Stimulated activated CD4-positive, alpha-beta T cell treated with anti-CD3 and anti-CD28 coated beads, Interleukin-4, amount 100 ng/mL, for 24 hours (primary cell): ENCODE measurements around the gene ALDH7A1.
A peak's percentile ranks its signal among the peaks of the same experiment; 100 is the strongest.
"Not testable (repeated sequence)": the region's sequence is repeated elsewhere in the genome, so short reads cannot be mapped to it uniquely, and the experiment has no call there.

ENCODE experiments used
- DNase-seq: peaks from one replicate; pipeline ENCODE4 v3.0.0-alpha.2; 2020

ALDH7A1 gene

GRCh38 chr5:126591549-126591948 is 3.5 kb downstream of the ALDH7A1 start:
- no peak for DNase-seq

DNA sequence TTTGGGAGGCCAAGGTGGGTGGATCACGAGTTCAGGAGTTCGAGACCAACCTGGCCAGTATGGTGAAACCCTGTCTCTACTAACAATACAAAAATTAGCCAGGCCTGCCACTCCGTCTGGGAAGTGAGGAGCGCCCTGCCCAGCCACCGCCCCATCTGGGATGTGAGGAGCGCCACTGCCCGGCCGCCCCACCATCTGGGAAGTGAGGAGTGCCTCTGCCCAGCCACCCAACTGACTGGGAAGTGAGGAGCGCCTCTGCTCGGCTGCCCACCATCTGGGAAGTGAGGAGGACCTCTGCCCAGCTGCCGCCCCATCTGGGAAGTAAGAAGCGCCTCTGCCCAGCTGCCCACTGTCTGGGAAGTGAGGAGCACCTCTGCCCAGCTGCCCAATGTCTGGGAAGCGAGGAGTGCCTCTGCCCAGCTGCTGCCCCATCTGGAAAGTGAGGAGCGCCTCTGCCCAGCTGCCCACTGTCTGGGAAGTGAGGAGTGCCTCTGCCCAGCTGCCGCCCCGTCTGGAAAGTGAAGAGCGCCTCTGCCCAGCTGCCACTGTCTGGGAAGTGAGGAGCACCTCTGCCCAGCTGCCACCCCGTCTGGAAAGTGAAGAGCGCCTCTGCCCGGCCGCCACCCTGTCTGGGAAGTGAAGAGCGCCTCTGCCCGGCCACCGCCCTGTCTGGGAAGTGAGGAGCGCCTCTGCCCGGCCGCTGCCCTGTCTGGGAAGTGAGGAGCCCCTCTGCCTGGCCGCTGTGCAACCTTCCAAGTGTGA is 5.3 kb downstream of the ALDH7A1 start:
- no peak for DNase-seq

DNA sequence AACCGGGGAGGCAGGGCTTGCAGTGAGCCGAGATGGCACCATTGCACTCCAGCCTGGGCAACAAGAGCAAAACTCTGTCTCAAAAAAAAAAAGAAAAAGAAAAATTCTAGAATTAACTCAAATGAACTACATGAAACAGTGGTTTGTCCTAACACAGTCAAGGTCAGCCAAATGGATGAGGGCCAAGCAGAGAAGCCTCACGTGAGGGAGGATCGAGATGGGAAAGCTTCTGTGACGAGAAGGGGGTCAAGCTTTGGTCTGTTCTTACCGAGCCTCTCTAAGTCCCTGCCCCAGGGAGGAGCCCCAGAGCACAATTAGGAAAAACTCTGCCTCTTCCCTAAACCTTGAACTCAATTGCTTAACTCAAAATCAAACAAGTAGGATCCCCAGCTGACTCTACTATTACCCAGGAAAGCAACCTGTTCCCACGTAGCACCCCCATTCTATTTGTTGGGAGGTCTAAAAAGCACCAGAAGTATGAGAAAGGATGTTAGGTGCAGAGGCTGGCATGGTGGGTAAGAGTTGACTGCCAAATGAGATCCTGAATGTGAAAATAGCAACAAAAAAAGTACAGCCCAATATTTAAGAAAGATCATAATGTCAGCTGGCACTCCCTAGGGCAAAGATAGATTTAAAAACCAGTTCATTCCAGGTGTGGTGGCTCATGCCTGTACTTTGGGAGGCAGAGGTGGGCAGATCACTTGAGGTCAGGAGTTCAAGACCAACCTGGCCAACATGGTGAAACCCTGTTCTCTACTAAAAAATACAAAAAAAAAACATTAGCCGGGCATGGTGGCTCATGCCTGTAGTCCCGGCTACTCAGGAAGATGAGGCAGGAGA is 7.2 kb downstream of the ALDH7A1 start:
- DNase-seq: no peak

GRCh38 chr5:126583761-126584160 is 11.3 kb downstream of the ALDH7A1 start:
- no peak for DNase-seq

GRCh38 chr5:126579716-126580115 is 15.3 kb downstream of the ALDH7A1 start:
- DNase-seq: no peak

- DNase-seq: no peak
These were observed 17.6 kb downstream of the ALDH7A1 start for GRCh38 chr5:126577415-126577814.

DNA sequence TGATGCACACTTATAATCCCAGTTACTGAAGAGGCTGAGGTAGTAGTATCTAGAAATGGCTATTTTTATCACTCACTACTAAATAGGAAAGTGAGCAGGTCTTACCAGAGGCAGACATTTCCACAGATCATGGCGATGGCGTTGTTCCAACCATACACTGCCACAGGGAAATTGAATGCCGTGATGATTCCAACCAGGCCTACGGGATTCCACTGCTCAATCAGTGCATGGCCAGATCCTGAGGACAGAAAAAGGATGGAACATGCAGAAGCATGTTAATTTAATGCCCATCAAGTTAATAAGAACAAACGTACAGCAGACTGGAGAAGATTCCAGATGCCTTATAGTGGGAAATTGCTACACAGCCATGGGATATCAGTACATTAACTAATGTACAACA is 18.0 kb downstream of the ALDH7A1 start:
- no peak for DNase-seq

- DNase-seq: no peak
These were observed 19.4 kb downstream of the ALDH7A1 start for GRCh38 chr5:126575644-126576043.

GRCh38 chr5:126568206-126568755 is 26.7 kb downstream of the ALDH7A1 start:
- no peak for DNase-seq

GRCh38 chr5:126562823-126563222 is 32.2 kb downstream of the ALDH7A1 start:
- DNase-seq: no peak

- no peak for DNase-seq
These were observed 33.1 kb downstream of the ALDH7A1 start for GRCh38 chr5:126561908-126562307.

- not testable (repeated sequence) for DNase-seq
These were observed 39.9 kb downstream of the ALDH7A1 start for GRCh38 chr5:126555101-126555500.

DNA sequence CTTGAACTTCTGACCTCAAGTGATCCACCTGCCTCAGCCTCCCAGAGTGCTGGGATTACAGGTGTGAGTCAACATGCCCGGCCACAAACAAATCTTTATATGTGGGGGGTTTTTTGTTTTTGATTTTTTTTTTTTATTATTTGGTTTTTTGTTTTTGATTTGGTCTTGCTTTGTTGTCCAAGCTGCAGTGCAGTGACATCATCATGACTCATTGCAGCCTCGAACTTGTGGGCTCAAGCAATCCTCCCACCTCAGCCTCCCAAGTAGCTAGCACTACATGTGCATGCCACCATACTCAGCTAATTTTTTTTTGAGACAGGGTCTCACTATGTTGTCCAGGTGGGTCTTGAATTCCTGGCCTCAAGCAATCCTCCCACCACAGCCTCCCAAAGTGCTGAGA is 42.4 kb downstream of the ALDH7A1 start:
- no peak for DNase-seq

- peak; percentile 25 for DNase-seq
These were observed 50.8 kb downstream of the ALDH7A1 start for GRCh38 chr5:126544087-126544740.

DNA sequence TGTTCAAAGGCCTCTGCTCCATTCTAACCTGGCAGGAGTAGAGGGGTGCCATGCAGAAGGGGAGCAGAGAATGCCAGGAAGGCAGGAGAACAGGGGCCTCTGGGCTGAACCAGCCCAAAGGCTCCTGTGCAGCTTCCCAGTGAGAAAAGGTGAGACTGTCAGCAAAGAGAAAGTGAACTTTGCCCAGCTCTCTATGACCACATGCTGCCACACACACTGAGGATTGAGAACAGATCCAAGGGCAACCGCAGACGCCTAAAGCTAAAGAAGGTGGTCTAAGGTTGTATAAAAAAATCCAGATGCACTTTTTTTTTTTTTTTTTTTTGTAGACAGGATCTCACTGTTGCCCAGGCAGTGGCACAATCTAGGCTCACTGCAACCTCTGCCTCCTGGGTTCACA is 51.4 kb downstream of the ALDH7A1 start:
- no peak for DNase-seq

DNA sequence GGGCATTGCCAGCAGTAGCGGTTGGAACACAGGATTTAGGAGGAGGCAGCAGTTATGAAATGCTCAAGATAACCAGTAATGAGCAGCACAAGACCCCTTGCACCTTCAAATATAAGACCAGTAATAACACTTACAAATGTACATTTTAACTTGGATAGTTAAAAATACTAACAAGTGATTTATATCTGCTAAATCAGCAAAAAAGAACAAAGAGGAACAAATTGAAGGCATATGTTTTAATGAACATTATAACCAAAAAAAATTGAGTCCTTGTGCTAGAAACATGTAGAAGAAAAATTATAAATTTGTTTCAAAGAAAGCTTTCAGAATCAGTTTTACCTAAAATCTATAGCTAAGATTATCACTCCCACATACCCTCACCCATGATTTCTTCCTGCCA is 52.0 kb downstream of the ALDH7A1 start:
- DNase-seq: no peak

GRCh38 chr5:126542441-126542840 is 52.6 kb downstream of the ALDH7A1 start:
- no peak for DNase-seq

- DNase-seq: no peak
These were observed 54.4 kb downstream of the ALDH7A1 start for GRCh38 chr5:126540631-126541030.

DNA sequence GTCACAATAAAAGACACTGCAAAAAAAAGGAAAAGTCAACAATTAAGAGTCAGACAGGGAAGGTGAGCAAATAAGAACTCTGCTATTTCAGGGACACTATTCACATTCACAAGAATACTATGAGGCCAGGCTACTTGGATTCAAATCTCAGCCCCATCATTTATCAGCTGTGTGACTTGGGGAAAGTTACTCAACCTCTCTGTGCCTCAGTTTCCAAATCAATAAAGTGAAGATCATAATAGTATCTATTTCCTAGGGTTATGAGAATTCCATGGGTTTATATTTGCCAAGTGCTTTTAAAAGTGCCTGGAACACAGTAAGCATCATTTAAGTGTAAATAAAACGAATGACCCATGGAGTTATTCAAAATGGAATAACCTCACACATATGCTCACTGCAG is 56.4 kb downstream of the ALDH7A1 start:
- DNase-seq: no peak

GRCh38 chr5:126536874-126537273 is 58.1 kb downstream of the ALDH7A1 start:
- no peak for DNase-seq

- no peak for DNase-seq
These were observed 59.0 kb downstream of the ALDH7A1 start for GRCh38 chr5:126535856-126536545.

- no peak for DNase-seq
These were observed 60.5 kb downstream of the ALDH7A1 start for GRCh38 chr5:126534553-126534952.
